SH-SY5Y (cell line): ENCODE data around the gene ELFN2.
A peak's percentile ranks its signal among the peaks of the same experiment; 100 is the strongest.

ENCODE experiments used
- GATA2 ChIP-seq: IDR thresholded peaks from 2 replicates; pipeline ENCODE4 v1.6.1; 2011; ENCODE audit warnings: mild to moderate bottlenecking, low read depth, low read length
- GATA3 ChIP-seq: IDR thresholded peaks from 2 replicates; pipeline ENCODE4 v1.6.1; 2011; ENCODE audit warnings: low read depth, mild to moderate bottlenecking, low read length, moderate library complexity

The ELFN2 gene

GRCh38 chr22:37440875-37441274 is 13.6 kb upstream of the ELFN2 start:
- TF ChIP-seq GATA2 (no peak), GATA3 (no peak)

- no peak for TF ChIP-seq GATA3
- 0 out of 2 replicates have a peak, but pooled peaks have one; percentile 7 for TF ChIP-seq GATA2
These were observed 12.1 kb upstream of the ELFN2 start for GRCh38 chr22:37439347-37439746.

GRCh38 chr22:37435970-37436603 is 8.8 kb upstream of the ELFN2 start:
- TF ChIP-seq GATA2, result no peak
- no peak for TF ChIP-seq GATA3

- TF ChIP-seq GATA3, result no peak
- TF ChIP-seq GATA2, result no peak
These were observed 6.5 kb upstream of the ELFN2 start for GRCh38 chr22:37433786-37434185.

GRCh38 chr22:37432708-37433054 is 5.4 kb upstream of the ELFN2 start:
- TF ChIP-seq GATA3 (no peak), GATA2 (no peak)

- no peak for TF ChIP-seq GATA2
- TF ChIP-seq GATA3, result no peak
These were observed 4.8 kb upstream of the ELFN2 start for GRCh38 chr22:37431801-37432707.

- TF ChIP-seq GATA3 (no peak), GATA2 (no peak)
These were observed 4.1 kb upstream of the ELFN2 start for GRCh38 chr22:37431366-37431765.

GRCh38 chr22:37430941-37431340 is 3.7 kb upstream of the ELFN2 start:
- TF ChIP-seq GATA3, result no peak
- no peak for TF ChIP-seq GATA2

GRCh38 chr22:37428649-37429586 is 1.6 kb upstream of the ELFN2 start:
- no peak for TF ChIP-seq GATA3
- TF ChIP-seq GATA2, result no peak

GRCh38 chr22:37427711-37428635 is 694 bp upstream of the ELFN2 start:
- TF ChIP-seq GATA2, result no peak
- TF ChIP-seq GATA3, result no peak

- TF ChIP-seq GATA3 (no peak), GATA2 (no peak)
These were observed 559 bp downstream of the ELFN2 start for GRCh38 chr22:37426706-37427134.

- TF ChIP-seq GATA3, result no peak
- TF ChIP-seq GATA2, result no peak
These were observed 1.2 kb downstream of the ELFN2 start for GRCh38 chr22:37425800-37426705.

- TF ChIP-seq GATA3 (no peak), GATA2 (no peak)
These were observed 1.9 kb downstream of the ELFN2 start for GRCh38 chr22:37425369-37425768.
